Smooth muscle cell (in vitro differentiated cells): ENCODE data around the gene KCNH4. TPM values are rescaled to one million over a fixed set of nuclear protein-coding genes. Genes with fewer than 3 reads are reported as not detected.

Experiments used
- DNase-seq: peaks from one replicate; lab custom pipeline; 2025; ENCODE audit not compliant: unreplicated experiment; lab: John Stamatoyannopoulos, UW
- H2AFZ ChIP-seq: fragments of 200-600 bp; sonication (generic); 2 replicates; pipeline ENCODE4 v1.6.0; 2016; ENCODE audit warnings: antibody characterized with exemption, low read depth, mild to moderate bottlenecking
- H3F3A ChIP-seq: fragments of 200-600 bp; sonication (generic); 2 replicates; pipeline ENCODE4 v1.6.0; 2017; ENCODE audit warnings: antibody characterized with exemption, low read depth
- H3K27ac ChIP-seq: fragments of 200-600 bp; sonication (generic); 2 replicates; pipeline ENCODE4 v1.5.1; 2016; ENCODE audit warnings: low read depth, mild to moderate bottlenecking
- H3K27me3 ChIP-seq: fragments of 200-600 bp; sonication (generic); 2 replicates; pipeline ENCODE4 v1.6.1; 2016; ENCODE audit warnings: low read depth, mild to moderate bottlenecking
- H3K36me3 ChIP-seq: fragments of 200-600 bp; sonication (generic); 2 replicates; pipeline ENCODE4 v1.5.1; 2016; ENCODE audit warnings: low read depth
- H3K4me1 ChIP-seq: fragments of 200-600 bp; sonication (generic); 2 replicates; pipeline ENCODE4 v1.5.1; 2016; ENCODE audit warnings: low read depth
- H3K4me2 ChIP-seq: fragments of 200-600 bp; sonication (generic); 2 replicates; pipeline ENCODE4 v1.6.0; 2016; ENCODE audit warnings: mild to moderate bottlenecking
- H3K4me3 ChIP-seq: fragments of 200-600 bp; sonication (generic); 2 replicates; pipeline ENCODE4 v1.5.1; 2016; ENCODE audit warnings: mild to moderate bottlenecking
- H3K79me2 ChIP-seq: fragments of 200-600 bp; sonication (generic); 2 replicates; pipeline ENCODE4 v1.6.0; 2016; ENCODE audit warnings: low read depth, mild to moderate bottlenecking
- H3K9ac ChIP-seq: fragments of 200-600 bp; sonication (generic); 2 replicates; pipeline ENCODE4 v1.6.0; 2016; ENCODE audit warnings: low read depth
- H3K9me3 ChIP-seq: fragments of 200-600 bp; sonication (generic); replicated peaks from 2 replicates; pipeline ENCODE4 v1.5.1; 2016; ENCODE audit warnings: low read depth
- H4K20me1 ChIP-seq: fragments of 200-600 bp; sonication (generic); 2 replicates; pipeline ENCODE4 v1.6.0; 2016; ENCODE audit warnings: low read depth
- WGBS: methylation state at CpG from one replicate; pipeline ENCODE4 v1.1.7; 2016; ENCODE audit warnings: low lambda C conversion rate; 5-methylcytosine and 5-hydroxymethylcytosine counted together
- polyA plus RNA-seq: library from polyadenylated mRNA; unstranded; fragments of >200 nt; fragmentation: Nextera tagmentation; extraction: Ambion mirVana; gene quantifications from 2 replicates; pipeline ENCODE4 v1.2.1, GENCODE V29; 2016
- total RNA-seq: library from RNA; depleted of rRNA; stranded (reverse); fragments of >200 nt; gene quantifications from 2 replicates; pipeline ENCODE4 v1.2.3, GENCODE V29; 2014
- TF ChIP-seq, protein P1 (sequence below): fragments of 200-600 bp; sonication (generic); IDR thresholded peaks from 2 replicates; pipeline ENCODE4 v1.5.1; 2017; ENCODE audit warnings: borderline replicate concordance, mild to moderate bottlenecking, antibody characterized with exemption; ENCODE audit not compliant: insufficient read depth, poor library complexity, severe bottlenecking

The KCNH4 gene
- total and polyA plus RNA-seq, 2 experiments from 2014 or later, result not detected

DNA sequence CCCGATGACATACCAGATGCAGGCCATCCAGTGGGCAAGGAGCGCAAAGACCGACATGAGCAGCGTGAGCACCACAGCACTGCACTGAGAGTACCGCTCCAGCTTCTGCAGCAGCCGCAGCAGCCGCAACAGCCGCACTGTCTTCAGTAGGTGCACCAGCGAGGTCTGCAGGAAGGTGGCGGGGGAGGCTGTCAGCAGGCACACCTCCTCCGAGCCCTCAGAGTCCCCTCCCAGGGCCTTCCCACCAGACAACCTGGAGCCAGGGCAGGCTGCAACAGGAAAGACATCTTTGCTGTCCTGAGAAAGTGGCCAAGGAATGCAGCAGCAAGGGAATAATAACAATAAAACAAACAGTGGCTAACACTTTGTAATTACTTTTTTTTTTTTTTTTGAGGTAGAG, 9.1 kb downstream of the KCNH4 start:
- Histone ChIP-seq H3K9ac (no peak overlapping the region), H3F3A (no peaks in the 10 kb centered on the region), H3K4me2 (no peak overlapping the region), H3K36me3 (no peaks in the 10 kb centered on the region), H3K79me2 (no peaks in the 10 kb centered on the region), H3K27me3 (peaks cover 3% of the 10 kb centered on the region), H3K9me3 (no peaks in the 10 kb centered on the region), H3K4me1 (no peaks in the 10 kb centered on the region), H3K27ac (no peak overlapping the region), H3K4me3 (no peak overlapping the region), H2AFZ (no peak overlapping the region), H4K20me1 (no peaks in the 10 kb centered on the region)
- 51% methylated on average over 11 of the region's 11 CpGs for WGBS
- TF ChIP-seq, protein P1, sequence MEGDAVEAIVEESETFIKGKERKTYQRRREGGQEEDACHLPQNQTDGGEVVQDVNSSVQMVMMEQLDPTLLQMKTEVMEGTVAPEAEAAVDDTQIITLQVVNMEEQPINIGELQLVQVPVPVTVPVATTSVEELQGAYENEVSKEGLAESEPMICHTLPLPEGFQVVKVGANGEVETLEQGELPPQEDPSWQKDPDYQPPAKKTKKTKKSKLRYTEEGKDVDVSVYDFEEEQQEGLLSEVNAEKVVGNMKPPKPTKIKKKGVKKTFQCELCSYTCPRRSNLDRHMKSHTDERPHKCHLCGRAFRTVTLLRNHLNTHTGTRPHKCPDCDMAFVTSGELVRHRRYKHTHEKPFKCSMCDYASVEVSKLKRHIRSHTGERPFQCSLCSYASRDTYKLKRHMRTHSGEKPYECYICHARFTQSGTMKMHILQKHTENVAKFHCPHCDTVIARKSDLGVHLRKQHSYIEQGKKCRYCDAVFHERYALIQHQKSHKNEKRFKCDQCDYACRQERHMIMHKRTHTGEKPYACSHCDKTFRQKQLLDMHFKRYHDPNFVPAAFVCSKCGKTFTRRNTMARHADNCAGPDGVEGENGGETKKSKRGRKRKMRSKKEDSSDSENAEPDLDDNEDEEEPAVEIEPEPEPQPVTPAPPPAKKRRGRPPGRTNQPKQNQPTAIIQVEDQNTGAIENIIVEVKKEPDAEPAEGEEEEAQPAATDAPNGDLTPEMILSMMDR, result no peak
- DNase-seq, result no peak

DNA sequence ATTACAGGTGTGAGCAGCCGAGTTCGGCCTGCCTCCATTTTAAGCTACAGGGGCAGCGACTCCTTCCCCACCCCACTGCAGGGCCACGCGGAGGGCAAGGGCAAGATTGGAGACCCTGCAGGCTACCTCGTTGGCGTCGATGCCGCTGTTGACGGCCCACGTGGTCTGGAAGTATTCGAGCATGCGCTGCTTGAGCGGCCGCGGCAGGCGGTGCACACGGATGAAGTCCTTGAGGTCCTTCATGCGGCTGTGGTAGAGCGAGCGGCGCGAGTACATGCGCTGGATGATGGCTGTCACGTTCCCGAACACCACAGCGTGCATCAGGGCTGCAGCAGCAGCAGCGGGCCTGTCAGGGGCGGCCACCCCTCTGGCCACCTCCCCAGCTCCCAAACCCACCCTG, 11.6 kb downstream of the KCNH4 start:
- WGBS, result 95% methylated on average over 29 of the region's 29 CpGs
- no peak for DNase-seq

DNA sequence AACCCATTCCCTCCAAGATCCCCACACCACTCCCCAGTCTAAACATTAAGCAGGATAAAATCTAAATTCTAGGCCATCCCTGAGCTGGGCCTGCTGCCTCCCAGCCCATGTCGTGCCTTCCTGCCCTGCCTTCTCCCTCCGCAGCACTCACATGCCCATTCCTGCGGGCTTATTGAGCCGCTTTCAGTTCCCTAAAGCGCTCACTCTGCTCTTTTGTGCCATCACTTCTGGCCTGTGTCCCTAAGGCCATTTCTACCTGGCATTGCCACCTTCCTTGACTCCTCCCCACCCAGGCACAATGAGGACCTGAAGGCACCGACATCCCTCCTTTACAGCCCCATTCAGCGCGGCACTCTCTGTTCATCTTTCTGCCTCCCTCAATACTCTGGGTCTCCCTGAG, 13.1 kb downstream of the KCNH4 start:
- WGBS, result 94% methylated on average over 8 of the region's 8 CpGs
- no peak for DNase-seq

More for the DNA sequence above, 11.6 kb downstream of the KCNH4 start:
- H3K4me2 ChIP-seq, result no peak overlapping the region
- H3K9ac ChIP-seq, result no peak overlapping the region
- H3K36me3 ChIP-seq, result no peaks in the 10 kb centered on the region
- no peaks in the 10 kb centered on the region for H3F3A ChIP-seq
- TF ChIP-seq, protein P1, result no peak
- H3K27me3 ChIP-seq, result peaks cover 3% of the 10 kb centered on the region
- H3K4me1 ChIP-seq, result no peaks in the 10 kb centered on the region
- H4K20me1 ChIP-seq, result no peaks in the 10 kb centered on the region
- no peaks in the 10 kb centered on the region for H3K9me3 ChIP-seq
- no peak overlapping the region for H3K27ac ChIP-seq
- H3K79me2 ChIP-seq, result no peaks in the 10 kb centered on the region
- H2AFZ ChIP-seq, result no peak overlapping the region
- H3K4me3 ChIP-seq, result no peak overlapping the region

More for the DNA sequence above, 13.1 kb downstream of the KCNH4 start:
- Histone ChIP-seq H3K9me3 (no peaks in the 10 kb centered on the region), H2AFZ (no peak overlapping the region), H3K9ac (no peak overlapping the region), H3F3A (no peaks in the 10 kb centered on the region), H3K27ac (no peak overlapping the region), H4K20me1 (no peaks in the 10 kb centered on the region), H3K27me3 (no peaks in the 10 kb centered on the region), H3K4me2 (no peak overlapping the region), H3K36me3 (no peaks in the 10 kb centered on the region), H3K79me2 (no peaks in the 10 kb centered on the region), H3K4me1 (no peaks in the 10 kb centered on the region), H3K4me3 (no peak overlapping the region)
- TF ChIP-seq, protein P1, result no peak
